Endodermal cell (in vitro differentiated cells): ENCODE measurements around the gene PCDHAC1. TPM values are rescaled to one million over a fixed set of nuclear protein-coding genes. Genes with fewer than 3 reads are reported as not detected.

ENCODE experiments used
- DNase-seq: peaks from one replicate; pipeline ENCODE4 v3.0.0-alpha.2; 2017
- H3K27ac ChIP-seq: 2 replicates; pipeline ENCODE4 v1.5.1; 2013; ENCODE audit warnings: mild to moderate bottlenecking, low read depth, low read length, moderate library complexity
- H3K27me3 ChIP-seq: 2 replicates; pipeline ENCODE4 v1.6.1; 2013; ENCODE audit warnings: mild to moderate bottlenecking, low read length, moderate library complexity; ENCODE audit not compliant: insufficient read depth, control insufficient read depth, poor library complexity, severe bottlenecking
- H3K36me3 ChIP-seq: 2 replicates; pipeline ENCODE4 v1.7.0; 2013; ENCODE audit warnings: mild to moderate bottlenecking, low read length, moderate library complexity; ENCODE audit not compliant: control insufficient read depth, insufficient read depth
- H3K4me1 ChIP-seq: one replicate; pipeline ENCODE4 v1.7.0; 2013; ENCODE audit warnings: low read length; ENCODE audit not compliant: control insufficient read depth, insufficient read depth
- H3K4me3 ChIP-seq: 2 replicates; pipeline ENCODE4 v1.5.1; 2013; ENCODE audit warnings: mild to moderate bottlenecking, low read length, moderate library complexity
- H3K9ac ChIP-seq: 2 replicates; pipeline ENCODE4 v1.6.1; 2013; ENCODE audit warnings: mild to moderate bottlenecking, low read length, moderate library complexity; ENCODE audit not compliant: poor library complexity, severe bottlenecking; ENCODE audit errors: extremely low read depth
- H3K9me3 ChIP-seq: 2 replicates; pipeline ENCODE4 v1.6.1; 2013; ENCODE audit warnings: mild to moderate bottlenecking, low read length, moderate library complexity; ENCODE audit not compliant: control insufficient read depth
- H3K27ac Mint-ChIP-seq: 2 replicates; pipeline ENCODE4 v1.8.0; 2020; ENCODE audit warnings: mixed read lengths
- H3K27me3 Mint-ChIP-seq: 2 replicates; pipeline ENCODE4 v1.8.0; 2021; ENCODE audit warnings: mild to moderate bottlenecking, mixed read lengths; ENCODE audit not compliant: insufficient read depth
- H3K36me3 Mint-ChIP-seq: 2 replicates; pipeline ENCODE4 v1.8.0; 2020; ENCODE audit warnings: low read depth, mixed read lengths
- H3K4me1 Mint-ChIP-seq: 2 replicates; pipeline ENCODE4 v1.8.0; 2020; ENCODE audit warnings: mixed read lengths
- H3K4me3 Mint-ChIP-seq: 2 replicates; pipeline ENCODE4 v1.8.0; 2020; ENCODE audit warnings: mild to moderate bottlenecking, moderate library complexity, mixed read lengths
- H3K9me3 Mint-ChIP-seq: 2 replicates; pipeline ENCODE4 v1.8.0; 2020; ENCODE audit warnings: mild to moderate bottlenecking, mixed read lengths
- CTCF ChIP-seq: fragments of 200-600 bp; sonication (generic); conservative IDR thresholded peaks from 2 replicates; pipeline ENCODE4 v1.5.0; 2021; ENCODE audit warnings: antibody characterized with exemption, mild to moderate bottlenecking
- WGBS, 2 experiments: methylation state at CpG; one replicate each; pipeline versions ENCODE4 v1.1.5 to v1.1.7; 2013; ENCODE audit warnings: missing lambda C conversion rate in 2 of 2, mixed read lengths in 1 of 2; ENCODE audit not compliant: insufficient coverage in 1 of 2, insufficient read length in 1 of 2; 5-methylcytosine and 5-hydroxymethylcytosine counted together
- total RNA-seq, 2 donors: library from RNA; stranded (reverse); fragmentation: NEBNext Ultra II Directional in 1 of 2; extraction: Animal tissue kit (Norgen Biotek cat#: 25700) in 1 of 2; gene quantifications; 2 replicates in 1 of 2; 3 replicates in 1 of 2; pipeline ENCODE4 v1.2.1, GENCODE V29; 2021

The PCDHAC1 gene
- total RNA-seq, 2 donors from 2014 or later = 3.2 to 6.1 TPM

DNA sequence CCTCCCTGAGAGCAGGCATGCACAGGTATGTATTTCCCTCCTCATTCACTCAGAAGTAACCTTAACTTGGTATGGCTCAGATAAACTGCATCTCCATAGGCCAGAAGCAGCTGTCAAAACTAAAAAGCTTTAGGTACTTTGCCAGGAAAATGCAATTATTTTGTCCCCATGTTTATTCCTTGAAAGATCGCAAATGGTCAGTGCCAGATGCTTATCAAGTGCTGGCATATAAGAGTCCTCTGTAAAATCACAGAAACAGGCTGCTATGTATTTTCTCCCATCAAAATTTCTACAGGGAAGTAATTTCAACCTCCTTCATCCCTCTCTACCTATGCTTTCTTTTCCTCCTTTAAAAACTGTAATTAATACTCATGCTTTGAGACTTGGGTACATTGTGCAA, 52.9 kb downstream of the PCDHAC1 start:
- Histone ChIP-seq H3K9ac (no peak overlapping the region), H3K27ac (no peak overlapping the region), H3K36me3 (no peaks in the 10 kb centered on the region), H3K4me1 (no peaks in the 10 kb centered on the region), H3K9me3 (no peaks in the 10 kb centered on the region), H3K4me3 (no peak overlapping the region), H3K27me3 (peaks cover 2% of the 10 kb centered on the region)
- Mint-ChIP-seq H3K27me3 (no peaks in the 10 kb centered on the region), H3K36me3 (peaks cover 3% of the 10 kb centered on the region), H3K27ac (no peak overlapping the region), H3K4me1 (peaks cover 8% of the 10 kb centered on the region), H3K4me3 (no peak overlapping the region), H3K9me3 (no peaks in the 10 kb centered on the region)
- TF ChIP-seq CTCF = no peak
- 91 to 94% methylated on average over 1 of the region's 1 CpG for WGBS, 2 experiments
- DNase-seq = no peak

Other genes with a start within 250 kb of the PCDHAC1 start
- 10 to 100 TPM; 48.0 to 52.1 TPM for gene HARS1, start 234.9 kb upstream of the PCDHAC1 start, total RNA-seq
- gene HARS2, start 234.8 kb upstream of the PCDHAC1 start, total RNA-seq = 10 to 100 TPM; 30.9 to 35.5 TPM
- gene ZMAT2, start 225.9 kb upstream of the PCDHAC1 start, total RNA-seq = 10 to 100 TPM; 62.6 to 73.1 TPM
- 1 to 10 TPM in 1 of 2 donors, under 1 TPM in 1; 0.18 to 2.9 TPM for gene PCDHA1, start 140.2 kb upstream of the PCDHAC1 start, total RNA-seq
- gene PCDHA2, start 131.4 kb upstream of the PCDHAC1 start, total RNA-seq = 1 to 10 TPM; 1.4 to 2.3 TPM
- 1 to 10 TPM; 1.3 to 2.8 TPM for gene PCDHA3, start 125.2 kb upstream of the PCDHAC1 start, total RNA-seq
- gene PCDHA4, start 119.2 kb upstream of the PCDHAC1 start, total RNA-seq = 1 to 10 TPM; 5.6 to 6.3 TPM
- 1 to 10 TPM; 1.8 to 1.9 TPM for gene PCDHA5, start 104.7 kb upstream of the PCDHAC1 start, total RNA-seq
- gene PCDHA6, start 98.3 kb upstream of the PCDHAC1 start, total RNA-seq = 1 to 10 TPM; 6.2 to 6.5 TPM
- 1 to 10 TPM; 2.5 to 6.6 TPM for gene PCDHA7, start 92.0 kb upstream of the PCDHAC1 start, total RNA-seq
- 1 to 10 TPM in 1 of 2 donors, under 1 TPM in 1; 0.71 to 2.5 TPM for gene PCDHA8, start 85.1 kb upstream of the PCDHAC1 start, total RNA-seq
- gene PCDHA9, start 77.9 kb upstream of the PCDHAC1 start, total RNA-seq = 1 to 10 TPM in 1 of 2 donors, under 1 TPM in 1; 0.60 to 2.6 TPM
- 10 to 100 TPM; 10.2 to 17.7 TPM for gene PCDHA10, start 70.4 kb upstream of the PCDHAC1 start, total RNA-seq
- 10 to 100 TPM in 1 of 2 donors, 1 to 10 TPM in 1; 4.7 to 11.7 TPM for gene PCDHA11, start 57.3 kb upstream of the PCDHAC1 start, total RNA-seq
- gene PCDHA12, start 51.0 kb upstream of the PCDHAC1 start, total RNA-seq = 10 to 100 TPM; 11.2 to 13.8 TPM
- 1 to 10 TPM; 1.2 to 3.8 TPM for gene PCDHA13, start 44.2 kb upstream of the PCDHAC1 start, total RNA-seq
- gene PCDHAC2, start 40.2 kb downstream of the PCDHAC1 start, total RNA-seq = 1 to 10 TPM in 1 of 2 donors, under 1 TPM in 1; 0.49 to 2.4 TPM
- gene PCDHB1, start 125.1 kb downstream of the PCDHAC1 start, total RNA-seq = under 1 TPM in 1 of 2 donors, not detected in 1; 0.04 TPM
- 10 to 100 TPM; 28.4 to 32.1 TPM for gene PCDHB2, start 168.3 kb downstream of the PCDHAC1 start, total RNA-seq
- 10 to 100 TPM in 1 of 2 donors, 1 to 10 TPM in 1; 4.3 to 17.7 TPM for gene PCDHB3, start 174.2 kb downstream of the PCDHAC1 start, total RNA-seq
- gene PCDHB4, start 195.5 kb downstream of the PCDHAC1 start, total RNA-seq = 1 to 10 TPM; 1.7 to 3.3 TPM
- 10 to 100 TPM in 1 of 2 donors, 1 to 10 TPM in 1; 2.4 to 43.5 TPM for gene PCDHB5, start 208.9 kb downstream of the PCDHAC1 start, total RNA-seq
- 1 to 10 TPM in 1 of 2 donors, under 1 TPM in 1; 0.66 to 2.0 TPM for gene PCDHB6, start 223.8 kb downstream of the PCDHAC1 start, total RNA-seq
- gene PCDHB7, start 246.3 kb downstream of the PCDHAC1 start, total RNA-seq = under 1 TPM; 0.42 to 0.75 TPM